ENCODE data around the gene CTIF.

- no peak for TF ChIP-seq CTCF (IDR thresholded peaks at IDR 0.05)
- no peak for TF ChIP-seq POLR2A (IDR thresholded peaks at IDR 0.05)
- no peak for TF ChIP-seq POLR2AphosphoS5 (IDR thresholded peaks at IDR 0.05)
Observed at GRCh38 chr18:48898521-48898920, 359.7 kb downstream of the CTIF start.
